Testis (tissue), 3 donors: ENCODE results near the gene ADARB1. TPM values are rescaled to one million over a fixed set of nuclear protein-coding genes. Genes with fewer than 3 reads are reported as not detected.
A peak's percentile ranks its signal among the peaks of the same experiment; 100 is the strongest.

Experiments
- DNase-seq: peaks from one replicate; pipeline ENCODE4 v3.0.0-alpha.2; 2019
- H3K27ac ChIP-seq, 2 donors: fragments of 200-600 bp; sonication (generic); one replicate each; pipeline ENCODE4 v1.5.1; 2019
- H3K27me3 ChIP-seq: fragments of 200-600 bp; sonication (generic); one replicate; pipeline ENCODE4 v1.5.1; 2019
- H3K36me3 ChIP-seq: fragments of 200-600 bp; sonication (generic); one replicate; pipeline ENCODE4 v1.5.1; 2017; ENCODE audit warnings: low read depth; ENCODE audit errors: missing control alignments
- H3K4me1 ChIP-seq: fragments of 200-600 bp; sonication (generic); one replicate; pipeline ENCODE4 v1.5.1; 2019
- H3K4me3 ChIP-seq, 2 donors: fragments of 200-600 bp; sonication (generic); one replicate each; pipeline ENCODE4 v1.5.1; 2017 to 2019
- H3K9me3 ChIP-seq: fragments of 200-600 bp; sonication (generic); one replicate; pipeline ENCODE4 v1.5.1; 2017
- POLR2A ChIP-seq: fragments of 450-650 bp; IDR thresholded peaks from one replicate; pipeline ENCODE4 v1.6.1; 2017; ENCODE audit warnings: antibody characterized with exemption, mild to moderate bottlenecking, moderate library complexity
- WGBS, 2 donors: methylation state at CpG; one replicate each; pipeline ENCODE4 v1.1.5; 2018; 5-methylcytosine and 5-hydroxymethylcytosine counted together
- intact Hi-C: fragments of 100-400 bp; cut with DNase I; formaldehyde crosslinking; loops from one replicate; pipeline ENCODE4 v1.15.1; 2023; ENCODE audit warnings: low total_unique reads
- polyA plus RNA-seq: library from polyadenylated mRNA; stranded (reverse); fragments of 350-450 nt; fragmentation: Illumina TruSeq; extraction: RNeasy Lipid Tissue Mini Kit (QIAGEN cat#74804); gene quantifications from one replicate; pipeline ENCODE4 v1.2.3, GENCODE V29; 2014; ENCODE audit warnings: low read depth, low replicate concordance; ENCODE audit not compliant: insufficient read depth
- total RNA-seq, 2 donors: library from RNA; depleted of rRNA; stranded (reverse); fragments of >200 nt; gene quantifications; one replicate each; pipeline ENCODE4 v1.2.3, GENCODE V29; 2016
- TF ChIP-seq, protein P1 (sequence below), 3 experiments: fragments of 450-650 bp in 2 of 3; fragments of 200-600 bp in 1 of 3; sonication (generic) in 1 of 3; IDR thresholded peaks; one replicate each; pipeline ENCODE4 v1.5.1; 2016 to 2019; ENCODE audit warnings: antibody characterized with exemption in 3 of 3, mild to moderate bottlenecking in 2 of 3, moderate library complexity in 1 of 3

Gene ADARB1
- total and polyA plus RNA-seq, 3 donors from 2014 or later: 17.6 to 23.0 (median 17.6) TPM

DNA sequence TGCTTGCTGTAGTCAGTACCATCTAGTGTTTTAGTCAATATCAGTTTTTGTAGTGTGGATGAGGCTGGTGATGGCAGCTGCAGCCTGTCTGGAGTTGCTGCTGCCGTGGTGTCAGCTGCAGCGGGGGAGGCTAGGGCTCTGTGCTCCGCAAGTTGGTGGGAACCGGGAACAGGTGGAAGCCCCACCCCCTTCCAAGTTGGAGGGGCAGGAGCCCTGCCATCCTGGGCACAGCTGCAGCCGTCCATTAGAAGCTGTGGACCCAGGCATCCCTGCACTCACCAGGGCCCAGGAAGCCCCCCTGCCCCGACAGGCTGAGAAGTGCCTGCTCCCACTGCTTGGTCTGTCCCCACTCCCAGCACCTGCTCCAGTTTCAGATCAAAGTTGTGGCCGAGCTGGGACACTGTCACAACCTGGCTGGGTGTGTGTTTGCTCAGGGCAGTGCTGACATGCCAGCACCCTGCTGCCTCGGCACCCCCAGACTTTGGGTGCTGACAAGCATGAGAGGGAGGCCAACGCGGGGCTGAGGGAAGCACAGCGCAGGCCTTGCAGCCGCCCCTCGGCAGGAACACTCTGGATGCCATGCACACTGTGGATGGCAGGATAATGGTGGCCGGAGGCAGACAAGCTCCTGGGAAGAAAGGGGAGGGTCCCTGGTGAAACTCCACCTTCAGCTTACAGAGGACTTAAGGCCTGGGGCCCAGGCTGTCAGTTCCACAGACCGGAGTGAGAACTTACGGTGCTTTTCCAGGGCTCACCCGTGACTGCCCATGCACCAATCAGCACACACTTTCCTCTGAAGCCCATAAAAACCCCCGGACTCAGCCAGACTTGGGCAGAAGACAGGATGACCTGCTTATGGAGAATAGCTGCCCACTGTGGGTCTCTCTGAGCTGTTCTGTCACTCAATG is 86.9 kb downstream of the ADARB1 start:
- Histone ChIP-seq H3K27ac (no peak overlapping the region), H3K4me1 (peaks cover 3% of the 10 kb centered on the region), H3K4me3 (no peak overlapping the region), H3K27me3 (no peaks in the 10 kb centered on the region), H3K36me3 (no peaks in the 10 kb centered on the region), H3K9me3 (no peaks in the 10 kb centered on the region)
- intact Hi-C loops: no loop called here
- WGBS, 2 donors: 90 to 92% methylated on average over 14 to 17 of the region's 18 CpGs
- TF ChIP-seq, protein P1, sequence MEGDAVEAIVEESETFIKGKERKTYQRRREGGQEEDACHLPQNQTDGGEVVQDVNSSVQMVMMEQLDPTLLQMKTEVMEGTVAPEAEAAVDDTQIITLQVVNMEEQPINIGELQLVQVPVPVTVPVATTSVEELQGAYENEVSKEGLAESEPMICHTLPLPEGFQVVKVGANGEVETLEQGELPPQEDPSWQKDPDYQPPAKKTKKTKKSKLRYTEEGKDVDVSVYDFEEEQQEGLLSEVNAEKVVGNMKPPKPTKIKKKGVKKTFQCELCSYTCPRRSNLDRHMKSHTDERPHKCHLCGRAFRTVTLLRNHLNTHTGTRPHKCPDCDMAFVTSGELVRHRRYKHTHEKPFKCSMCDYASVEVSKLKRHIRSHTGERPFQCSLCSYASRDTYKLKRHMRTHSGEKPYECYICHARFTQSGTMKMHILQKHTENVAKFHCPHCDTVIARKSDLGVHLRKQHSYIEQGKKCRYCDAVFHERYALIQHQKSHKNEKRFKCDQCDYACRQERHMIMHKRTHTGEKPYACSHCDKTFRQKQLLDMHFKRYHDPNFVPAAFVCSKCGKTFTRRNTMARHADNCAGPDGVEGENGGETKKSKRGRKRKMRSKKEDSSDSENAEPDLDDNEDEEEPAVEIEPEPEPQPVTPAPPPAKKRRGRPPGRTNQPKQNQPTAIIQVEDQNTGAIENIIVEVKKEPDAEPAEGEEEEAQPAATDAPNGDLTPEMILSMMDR (IDR thresholded peaks at IDR 0.05): no peak
- TF ChIP-seq POLR2A: no peak
- DNase-seq: peak; percentile 3

- no peak overlapping the region for H3K4me3 ChIP-seq
- intact Hi-C loops: no loop called here
- TF ChIP-seq, protein P1 (IDR thresholded peaks at IDR 0.05): no peak
- no peak for TF ChIP-seq POLR2A
- no peaks in the 10 kb centered on the region for H3K9me3 ChIP-seq
- H3K36me3 ChIP-seq: no peaks in the 10 kb centered on the region
- no peaks in the 10 kb centered on the region for H3K27me3 ChIP-seq
- DNase-seq: no peak
- no peak overlapping the region for H3K27ac ChIP-seq
- H3K4me1 ChIP-seq: peaks cover 3% of the 10 kb centered on the region
- WGBS, 2 donors: 76 to 96% methylated on average over 3 to 8 of the region's 8 CpGs
Measured at GRCh38 chr21:45162115-45162514, 87.7 kb downstream of the ADARB1 start.

GRCh38 chr21:45162809-45163208 is 88.4 kb downstream of the ADARB1 start:
- peak; percentile 7 for DNase-seq
- peaks cover 3% of the 10 kb centered on the region for H3K4me1 ChIP-seq
- no peaks in the 10 kb centered on the region for H3K36me3 ChIP-seq
- TF ChIP-seq POLR2A: no peak
- TF ChIP-seq, protein P1 (IDR thresholded peaks at IDR 0.05): no peak
- H3K27ac ChIP-seq: no peak overlapping the region
- no peaks in the 10 kb centered on the region for H3K9me3 ChIP-seq
- WGBS, 2 donors: 90 to 93% methylated on average over 5 of the region's 5 CpGs
- H3K4me3 ChIP-seq: no peak overlapping the region
- intact Hi-C loops: no loop called here
- no peaks in the 10 kb centered on the region for H3K27me3 ChIP-seq

GRCh38 chr21:45163413-45164123 is 89.2 kb downstream of the ADARB1 start:
- Histone ChIP-seq H3K4me3 (no peak overlapping the region), H3K27me3 (no peaks in the 10 kb centered on the region), H3K9me3 (no peaks in the 10 kb centered on the region), H3K27ac (no peak overlapping the region), H3K36me3 (no peaks in the 10 kb centered on the region), H3K4me1 (peaks cover 3% of the 10 kb centered on the region)
- intact Hi-C loops: no loop called here
- TF ChIP-seq POLR2A: no peak
- TF ChIP-seq, protein P1 (IDR thresholded peaks at IDR 0.05): no peak
- DNase-seq: peak; percentile 10
- 83 to 89% methylated on average over 4 to 11 of the region's 12 CpGs for WGBS, 2 donors
